ENCODE results near the gene ARHGAP40. TPM values are rescaled to one million over a fixed set of nuclear protein-coding genes. Genes with fewer than 3 reads are reported as not detected.

ARHGAP40 gene
- total and polyA plus RNA-seq, 2 experiments from 2014 or later, result not detected

DNA sequence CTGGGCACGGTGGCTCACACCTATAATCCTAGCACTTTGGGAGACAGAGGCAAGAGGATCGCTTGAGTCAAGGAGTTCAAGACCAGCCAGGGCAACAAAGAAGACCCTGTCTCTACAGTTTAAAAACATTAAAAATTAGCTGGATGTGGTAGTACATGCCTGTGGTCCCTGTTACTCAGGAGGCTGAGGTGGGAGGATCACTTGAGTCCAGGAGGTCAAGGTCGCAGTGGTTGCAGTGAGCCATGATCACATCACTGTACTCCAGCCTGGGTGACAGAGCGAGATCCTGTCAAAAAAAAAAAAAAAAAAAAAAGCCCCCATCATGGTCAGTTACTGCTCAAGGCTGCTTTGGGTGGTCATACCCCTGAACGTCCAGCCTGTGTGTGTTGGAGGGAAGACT, 55.8 kb downstream of the ARHGAP40 start:
- Histone ChIP-seq H3K36me3 (no peaks in the 10 kb centered on the region), H3K4me1 (ENCODE audit: low read depth) (no peaks in the 10 kb centered on the region), H3K4me3 (no peak overlapping the region), H3K27me3 (peaks cover 2% of the 10 kb centered on the region), H3K9me3 (ENCODE audit: low read depth) (no peaks in the 10 kb centered on the region), H3K27ac (no peak overlapping the region)
- TF ChIP-seq, protein P1, sequence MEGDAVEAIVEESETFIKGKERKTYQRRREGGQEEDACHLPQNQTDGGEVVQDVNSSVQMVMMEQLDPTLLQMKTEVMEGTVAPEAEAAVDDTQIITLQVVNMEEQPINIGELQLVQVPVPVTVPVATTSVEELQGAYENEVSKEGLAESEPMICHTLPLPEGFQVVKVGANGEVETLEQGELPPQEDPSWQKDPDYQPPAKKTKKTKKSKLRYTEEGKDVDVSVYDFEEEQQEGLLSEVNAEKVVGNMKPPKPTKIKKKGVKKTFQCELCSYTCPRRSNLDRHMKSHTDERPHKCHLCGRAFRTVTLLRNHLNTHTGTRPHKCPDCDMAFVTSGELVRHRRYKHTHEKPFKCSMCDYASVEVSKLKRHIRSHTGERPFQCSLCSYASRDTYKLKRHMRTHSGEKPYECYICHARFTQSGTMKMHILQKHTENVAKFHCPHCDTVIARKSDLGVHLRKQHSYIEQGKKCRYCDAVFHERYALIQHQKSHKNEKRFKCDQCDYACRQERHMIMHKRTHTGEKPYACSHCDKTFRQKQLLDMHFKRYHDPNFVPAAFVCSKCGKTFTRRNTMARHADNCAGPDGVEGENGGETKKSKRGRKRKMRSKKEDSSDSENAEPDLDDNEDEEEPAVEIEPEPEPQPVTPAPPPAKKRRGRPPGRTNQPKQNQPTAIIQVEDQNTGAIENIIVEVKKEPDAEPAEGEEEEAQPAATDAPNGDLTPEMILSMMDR (IDR thresholded peaks at IDR 0.05; ENCODE audit: low read depth, low read length), result no peak
- DNase-seq (ENCODE audit: low read depth in 1 of 2, low spot score in 1 of 2), result no peak

DNA sequence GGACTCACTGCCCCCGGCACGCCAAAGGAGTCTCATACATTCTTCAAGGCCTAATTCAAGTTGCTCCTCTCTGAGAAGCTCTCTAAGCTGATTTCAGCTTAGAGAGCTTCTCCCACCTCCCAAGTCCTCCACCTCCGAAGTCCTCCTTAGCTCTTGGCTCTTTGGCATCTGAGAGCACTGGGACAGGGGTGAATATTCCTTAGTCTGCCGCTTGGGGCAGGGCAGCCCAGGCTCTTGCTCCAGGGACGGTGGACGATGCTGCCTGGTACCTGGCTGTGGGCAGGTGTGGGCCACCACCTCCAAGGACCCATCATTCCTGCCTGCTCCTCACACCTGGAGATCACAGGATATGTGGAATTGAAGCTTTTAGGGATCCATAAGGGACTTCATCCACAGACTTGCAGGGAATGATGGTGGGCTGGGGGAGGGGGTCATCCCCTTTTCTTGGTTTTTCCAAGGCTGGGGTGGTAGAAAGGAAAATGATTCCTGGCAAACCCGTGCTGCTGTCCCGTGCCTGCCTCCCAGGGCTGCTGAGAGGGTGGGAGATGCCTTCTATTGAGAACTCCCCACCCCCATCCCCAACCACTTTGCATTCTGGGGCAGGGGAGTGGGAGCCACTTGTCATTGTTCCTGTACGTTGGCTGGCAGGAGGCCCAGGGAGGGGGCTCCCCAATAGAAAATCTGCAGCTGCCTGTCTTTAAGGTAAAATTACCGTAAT, 57.4 kb downstream of the ARHGAP40 start:
- H3K4me3 ChIP-seq, result no peak overlapping the region
- no peak overlapping the region for H3K27ac ChIP-seq
- no peaks in the 10 kb centered on the region for H3K36me3 ChIP-seq
- peak; percentile 32 to 47 for DNase-seq (ENCODE audit: low read depth in 1 of 2, low spot score in 1 of 2)
- H3K27me3 ChIP-seq, result no peaks in the 10 kb centered on the region
- no peaks in the 10 kb centered on the region for H3K4me1 ChIP-seq (ENCODE audit: low read depth)
- TF ChIP-seq, protein P1 (IDR thresholded peaks at IDR 0.05; ENCODE audit: low read depth, low read length), result peak; percentile 77
- H3K9me3 ChIP-seq (ENCODE audit: low read depth), result no peaks in the 10 kb centered on the region

DNA sequence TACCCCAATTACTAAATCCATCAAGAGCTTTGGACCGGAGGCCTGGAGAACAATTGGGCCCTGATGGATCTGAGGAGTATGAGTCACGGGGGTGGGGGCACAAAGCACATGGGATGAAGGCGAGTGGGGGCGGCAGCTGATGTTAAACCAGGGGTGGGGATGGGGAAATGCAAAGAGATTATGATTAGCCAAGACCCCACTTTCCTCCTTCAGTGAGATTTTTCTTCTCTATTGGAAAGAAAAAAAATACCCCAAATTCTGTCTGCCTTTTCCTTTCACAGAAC, 57.9 kb downstream of the ARHGAP40 start:
- TF ChIP-seq, protein P1 (IDR thresholded peaks at IDR 0.05; ENCODE audit: low read depth, low read length), result no peak
- DNase-seq (ENCODE audit: low read depth in 1 of 2, low spot score in 1 of 2), result no peak
- Histone ChIP-seq H3K9me3 (ENCODE audit: low read depth) (no peaks in the 10 kb centered on the region), H3K4me1 (ENCODE audit: low read depth) (no peaks in the 10 kb centered on the region), H3K27me3 (no peaks in the 10 kb centered on the region), H3K27ac (no peak overlapping the region), H3K36me3 (no peaks in the 10 kb centered on the region), H3K4me3 (no peak overlapping the region)

DNA sequence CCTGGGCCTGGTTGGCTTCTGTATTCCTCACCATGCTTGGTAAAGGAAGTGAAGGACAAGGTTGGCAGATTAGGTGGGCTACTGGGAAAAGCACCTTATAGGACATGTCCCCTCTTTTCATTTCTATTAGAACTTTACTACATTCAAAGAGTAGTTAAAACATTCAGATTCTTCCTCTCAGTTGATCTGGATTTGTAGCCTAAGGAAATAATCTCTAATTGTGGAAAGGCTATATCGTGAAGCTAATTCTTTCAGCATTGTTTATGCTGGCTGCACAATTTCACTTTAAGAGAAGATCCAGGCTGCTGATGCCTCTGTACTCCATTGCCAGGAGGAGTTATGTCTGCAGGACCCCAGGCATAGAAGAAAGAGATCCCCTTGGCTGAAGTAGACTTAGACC, 58.8 kb downstream of the ARHGAP40 start:
- Histone ChIP-seq H3K4me3 (no peak overlapping the region), H3K9me3 (ENCODE audit: low read depth) (no peaks in the 10 kb centered on the region), H3K27me3 (no peaks in the 10 kb centered on the region), H3K4me1 (ENCODE audit: low read depth) (no peaks in the 10 kb centered on the region), H3K36me3 (no peaks in the 10 kb centered on the region), H3K27ac (no peak overlapping the region)
- no peak for DNase-seq (ENCODE audit: low read depth in 1 of 2, low spot score in 1 of 2)
- TF ChIP-seq, protein P1 (IDR thresholded peaks at IDR 0.05; ENCODE audit: low read depth, low read length), result no peak

DNA sequence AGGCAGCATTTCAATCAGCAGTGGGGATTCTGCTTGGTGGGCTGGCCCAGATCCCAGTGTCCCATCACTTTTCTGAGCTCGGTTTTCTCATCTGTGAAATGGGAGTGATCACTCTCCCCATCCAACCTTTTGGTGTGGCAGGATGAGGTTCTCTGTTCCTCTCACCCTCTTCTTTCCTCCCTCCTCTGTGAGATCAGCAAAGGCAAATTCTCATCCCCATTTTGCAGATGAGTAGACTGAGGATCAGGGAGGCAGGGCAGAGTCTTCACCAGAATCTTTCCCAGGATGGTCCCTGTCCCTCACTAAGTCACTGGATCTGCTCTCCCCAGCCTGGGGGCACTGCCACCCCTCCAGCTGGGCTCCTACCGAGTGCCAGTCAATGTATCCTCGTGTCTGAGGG, 62.1 kb downstream of the ARHGAP40 start:
- no peaks in the 10 kb centered on the region for H3K36me3 ChIP-seq
- H3K27me3 ChIP-seq, result no peaks in the 10 kb centered on the region
- TF ChIP-seq, protein P1 (IDR thresholded peaks at IDR 0.05; ENCODE audit: low read depth, low read length), result no peak
- no peak overlapping the region for H3K4me3 ChIP-seq
- H3K4me1 ChIP-seq (ENCODE audit: low read depth), result peaks cover 10% of the 10 kb centered on the region
- H3K9me3 ChIP-seq (ENCODE audit: low read depth), result no peaks in the 10 kb centered on the region
- no peak for DNase-seq (ENCODE audit: low read depth in 1 of 2, low spot score in 1 of 2)
- no peak overlapping the region for H3K27ac ChIP-seq
